ENCODE results near the gene PSD. TPM values are rescaled to one million over a fixed set of nuclear protein-coding genes. Genes with fewer than 3 reads are reported as not detected.

The PSD gene
- polyA plus RNA-seq, 1 donor from 2014 or later, result 68.8 TPM

DNA sequence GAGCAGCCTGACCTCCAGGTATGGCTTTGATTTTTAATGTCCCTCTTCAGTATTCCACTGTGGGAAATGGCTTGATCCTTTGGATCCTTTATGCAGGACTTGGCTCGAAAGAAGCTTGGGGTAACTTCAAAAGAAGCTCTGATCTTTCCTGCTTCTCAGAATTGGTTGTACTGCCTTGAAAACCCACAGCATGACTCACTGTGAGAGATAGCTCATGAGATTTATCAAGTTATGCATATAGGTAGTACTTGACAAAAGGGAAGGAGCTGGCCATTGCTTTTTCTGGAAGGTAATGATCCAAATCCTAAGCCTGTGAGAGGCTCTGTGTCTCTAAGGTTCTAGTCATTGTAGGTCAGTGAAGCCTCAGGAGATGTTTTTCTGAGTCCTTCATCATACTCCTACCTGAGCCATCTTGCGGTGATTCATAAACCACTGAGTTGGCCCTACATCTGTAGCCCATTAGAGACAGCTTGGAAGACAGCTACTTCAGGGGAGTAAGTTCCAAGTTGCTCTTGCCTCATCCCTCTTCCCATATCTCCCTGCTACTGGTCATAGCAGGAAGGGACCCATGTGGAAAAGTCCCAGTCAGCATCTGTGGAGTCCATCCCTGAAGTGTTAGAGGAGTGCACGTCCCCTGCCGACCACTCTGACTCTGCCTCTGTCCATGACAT, 59.7 kb downstream of the PSD start:
- no peak overlapping the region for H3K4me3 ChIP-seq (ENCODE audit: low read length)
- H2AFZ ChIP-seq (ENCODE audit: low read depth, low read length), result no peak overlapping the region
- H3K4me2 ChIP-seq (ENCODE audit: low read length), result no peak overlapping the region
- TF ChIP-seq RAD21 (conservative IDR thresholded peaks at IDR 0.05) (no peak), POLR2AphosphoS5 (IDR thresholded peaks at IDR 0.05) (no peak), MXI1 (conservative IDR thresholded peaks at IDR 0.05; ENCODE audit: poor library complexity, severe bottlenecking) (no peak), SMC3 (conservative IDR thresholded peaks at IDR 0.05; ENCODE audit: poor library complexity) (no peak), TAF1 (IDR thresholded peaks at IDR 0.05; ENCODE audit: low read depth) (no peak), EZH2 (IDR thresholded peaks at IDR 0.05; ENCODE audit: borderline replicate concordance, insufficient read depth, low read length, poor library complexity, severe bottlenecking) (no peak), EP300 (conservative IDR thresholded peaks at IDR 0.05; ENCODE audit: poor library complexity, severe bottlenecking) (no peak)
- TF ChIP-seq, protein P1, sequence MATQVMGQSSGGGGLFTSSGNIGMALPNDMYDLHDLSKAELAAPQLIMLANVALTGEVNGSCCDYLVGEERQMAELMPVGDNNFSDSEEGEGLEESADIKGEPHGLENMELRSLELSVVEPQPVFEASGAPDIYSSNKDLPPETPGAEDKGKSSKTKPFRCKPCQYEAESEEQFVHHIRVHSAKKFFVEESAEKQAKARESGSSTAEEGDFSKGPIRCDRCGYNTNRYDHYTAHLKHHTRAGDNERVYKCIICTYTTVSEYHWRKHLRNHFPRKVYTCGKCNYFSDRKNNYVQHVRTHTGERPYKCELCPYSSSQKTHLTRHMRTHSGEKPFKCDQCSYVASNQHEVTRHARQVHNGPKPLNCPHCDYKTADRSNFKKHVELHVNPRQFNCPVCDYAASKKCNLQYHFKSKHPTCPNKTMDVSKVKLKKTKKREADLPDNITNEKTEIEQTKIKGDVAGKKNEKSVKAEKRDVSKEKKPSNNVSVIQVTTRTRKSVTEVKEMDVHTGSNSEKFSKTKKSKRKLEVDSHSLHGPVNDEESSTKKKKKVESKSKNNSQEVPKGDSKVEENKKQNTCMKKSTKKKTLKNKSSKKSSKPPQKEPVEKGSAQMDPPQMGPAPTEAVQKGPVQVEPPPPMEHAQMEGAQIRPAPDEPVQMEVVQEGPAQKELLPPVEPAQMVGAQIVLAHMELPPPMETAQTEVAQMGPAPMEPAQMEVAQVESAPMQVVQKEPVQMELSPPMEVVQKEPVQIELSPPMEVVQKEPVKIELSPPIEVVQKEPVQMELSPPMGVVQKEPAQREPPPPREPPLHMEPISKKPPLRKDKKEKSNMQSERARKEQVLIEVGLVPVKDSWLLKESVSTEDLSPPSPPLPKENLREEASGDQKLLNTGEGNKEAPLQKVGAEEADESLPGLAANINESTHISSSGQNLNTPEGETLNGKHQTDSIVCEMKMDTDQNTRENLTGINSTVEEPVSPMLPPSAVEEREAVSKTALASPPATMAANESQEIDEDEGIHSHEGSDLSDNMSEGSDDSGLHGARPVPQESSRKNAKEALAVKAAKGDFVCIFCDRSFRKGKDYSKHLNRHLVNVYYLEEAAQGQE (IDR thresholded peaks at IDR 0.05; ENCODE audit: borderline replicate concordance), result no peak
- TF ChIP-seq, protein P2, sequence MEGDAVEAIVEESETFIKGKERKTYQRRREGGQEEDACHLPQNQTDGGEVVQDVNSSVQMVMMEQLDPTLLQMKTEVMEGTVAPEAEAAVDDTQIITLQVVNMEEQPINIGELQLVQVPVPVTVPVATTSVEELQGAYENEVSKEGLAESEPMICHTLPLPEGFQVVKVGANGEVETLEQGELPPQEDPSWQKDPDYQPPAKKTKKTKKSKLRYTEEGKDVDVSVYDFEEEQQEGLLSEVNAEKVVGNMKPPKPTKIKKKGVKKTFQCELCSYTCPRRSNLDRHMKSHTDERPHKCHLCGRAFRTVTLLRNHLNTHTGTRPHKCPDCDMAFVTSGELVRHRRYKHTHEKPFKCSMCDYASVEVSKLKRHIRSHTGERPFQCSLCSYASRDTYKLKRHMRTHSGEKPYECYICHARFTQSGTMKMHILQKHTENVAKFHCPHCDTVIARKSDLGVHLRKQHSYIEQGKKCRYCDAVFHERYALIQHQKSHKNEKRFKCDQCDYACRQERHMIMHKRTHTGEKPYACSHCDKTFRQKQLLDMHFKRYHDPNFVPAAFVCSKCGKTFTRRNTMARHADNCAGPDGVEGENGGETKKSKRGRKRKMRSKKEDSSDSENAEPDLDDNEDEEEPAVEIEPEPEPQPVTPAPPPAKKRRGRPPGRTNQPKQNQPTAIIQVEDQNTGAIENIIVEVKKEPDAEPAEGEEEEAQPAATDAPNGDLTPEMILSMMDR (IDR thresholded peaks at IDR 0.05; ENCODE audit: poor library complexity, severe bottlenecking), result no peak
- H3K9me2 ChIP-seq (ENCODE audit: insufficient read depth, low read length), result no peaks in the 10 kb centered on the region
- H3F3A ChIP-seq (ENCODE audit: insufficient read depth, low read length, poor library complexity, severe bottlenecking), result no peaks in the 10 kb centered on the region
- H3K9me3 ChIP-seq (ENCODE audit: low read length), result no peaks in the 10 kb centered on the region
- no peaks in the 10 kb centered on the region for H3K27me3 ChIP-seq (ENCODE audit: insufficient read depth, low read depth, low read length)
- no peak overlapping the region for H3K27ac ChIP-seq (ENCODE audit: low read length)
- H4K20me1 ChIP-seq (ENCODE audit: insufficient read depth), result no peaks in the 10 kb centered on the region
- H3K36me3 ChIP-seq (ENCODE audit: insufficient read depth, low read length), result peaks cover 6% of the 10 kb centered on the region
- H3K9ac ChIP-seq (ENCODE audit: low read length), result no peak overlapping the region
- no peaks in the 10 kb centered on the region for H3K79me2 ChIP-seq (replicated peaks; ENCODE audit: insufficient read depth, low read length)

DNA sequence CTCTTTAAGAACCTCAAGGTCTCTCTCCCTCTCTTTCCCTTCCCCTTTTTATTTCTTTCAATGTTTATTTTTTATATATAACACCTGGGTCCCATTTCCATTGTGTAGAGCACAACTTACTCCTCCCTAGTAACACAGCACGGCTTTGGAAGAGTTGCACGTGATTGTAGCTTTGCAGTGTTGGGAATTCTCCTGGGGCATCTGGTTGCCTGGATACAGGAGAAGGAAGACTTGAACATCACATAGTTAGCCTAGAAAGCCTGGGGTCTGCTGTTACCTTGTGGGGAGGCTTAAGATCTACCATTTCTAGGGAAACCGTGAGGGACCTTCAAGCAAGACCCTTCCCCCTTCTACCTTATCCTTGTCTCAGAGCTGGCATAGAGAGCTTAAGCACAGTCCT, 64.1 kb downstream of the PSD start:
- Histone ChIP-seq H3K27ac (ENCODE audit: low read length) (peak overlapping the region; percentile 53), H4K20me1 (ENCODE audit: insufficient read depth) (no peaks in the 10 kb centered on the region), H3K79me2 (replicated peaks; ENCODE audit: insufficient read depth, low read length) (no peaks in the 10 kb centered on the region), H3K9me3 (ENCODE audit: low read length) (no peaks in the 10 kb centered on the region), H3K36me3 (ENCODE audit: insufficient read depth, low read length) (no peaks in the 10 kb centered on the region), H2AFZ (ENCODE audit: low read depth, low read length) (no peak overlapping the region), H3K4me2 (ENCODE audit: low read length) (no peak overlapping the region), H3K9ac (ENCODE audit: low read length) (peak overlapping the region; percentile 16), H3K4me3 (ENCODE audit: low read length) (peak overlapping the region; percentile 46), H3K27me3 (ENCODE audit: insufficient read depth, low read depth, low read length) (no peaks in the 10 kb centered on the region), H3K9me2 (ENCODE audit: insufficient read depth, low read length) (no peaks in the 10 kb centered on the region), H3F3A (ENCODE audit: insufficient read depth, low read length, poor library complexity, severe bottlenecking) (no peaks in the 10 kb centered on the region)
- no peak for TF ChIP-seq POLR2AphosphoS5 (IDR thresholded peaks at IDR 0.05)
- TF ChIP-seq RAD21 (conservative IDR thresholded peaks at IDR 0.05), result no peak
- TF ChIP-seq MXI1 (conservative IDR thresholded peaks at IDR 0.05; ENCODE audit: poor library complexity, severe bottlenecking), result no peak
- TF ChIP-seq, protein P1 (IDR thresholded peaks at IDR 0.05; ENCODE audit: borderline replicate concordance), result no peak
- TF ChIP-seq EZH2 (IDR thresholded peaks at IDR 0.05; ENCODE audit: borderline replicate concordance, insufficient read depth, low read length, poor library complexity, severe bottlenecking), result no peak
- TF ChIP-seq, protein P2 (IDR thresholded peaks at IDR 0.05; ENCODE audit: poor library complexity, severe bottlenecking), result no peak
- no peak for TF ChIP-seq EP300 (conservative IDR thresholded peaks at IDR 0.05; ENCODE audit: poor library complexity, severe bottlenecking)
- no peak for TF ChIP-seq TAF1 (IDR thresholded peaks at IDR 0.05; ENCODE audit: low read depth)
- no peak for TF ChIP-seq SMC3 (conservative IDR thresholded peaks at IDR 0.05; ENCODE audit: poor library complexity)
